LHCN-M2 (cell line): ENCODE data around the gene ESPNL. TPM values are rescaled to one million over a fixed set of nuclear protein-coding genes. Genes with fewer than 3 reads are reported as not detected.

Experiments used
- DNase-seq: peaks from one replicate; pipeline ENCODE4 v3.0.0-alpha.2; 2012; ENCODE audit warnings: low read depth
- total RNA-seq: library from RNA; depleted of rRNA; stranded (reverse); fragments of >200 nt; gene quantifications from 2 replicates; pipeline ENCODE4 v1.2.3, GENCODE V29; 2014

ESPNL gene
- total RNA-seq, 1 experiment from 2014 or later: 14.2 TPM

- DNase-seq: no peak
Measured at GRCh38 chr2:238075397-238075796, 24.7 kb upstream of the ESPNL start.

- DNase-seq: no peak
Measured at GRCh38 chr2:238077292-238077691, 22.8 kb upstream of the ESPNL start.

- DNase-seq: no peak
Measured at GRCh38 chr2:238079874-238080327, 20.2 kb upstream of the ESPNL start.

GRCh38 chr2:238080518-238080917 lies 19.6 kb upstream of the ESPNL start:
- no peak for DNase-seq

- no peak for DNase-seq
Measured at GRCh38 chr2:238081150-238081549, 19.0 kb upstream of the ESPNL start.

GRCh38 chr2:238081561-238081960 lies 18.6 kb upstream of the ESPNL start:
- no peak for DNase-seq

- no peak for DNase-seq
Measured at GRCh38 chr2:238082151-238082550, 18.0 kb upstream of the ESPNL start.

GRCh38 chr2:238082827-238083226 lies 17.3 kb upstream of the ESPNL start:
- DNase-seq: no peak

GRCh38 chr2:238083919-238084318 lies 16.2 kb upstream of the ESPNL start:
- no peak for DNase-seq

- DNase-seq: no peak
Measured at GRCh38 chr2:238084761-238085160, 15.4 kb upstream of the ESPNL start.

- no peak for DNase-seq
Measured at GRCh38 chr2:238085899-238086298, 14.2 kb upstream of the ESPNL start.

- DNase-seq: no peak
Measured at GRCh38 chr2:238087211-238087610, 12.9 kb upstream of the ESPNL start.

GRCh38 chr2:238090887-238091286 lies 9.3 kb upstream of the ESPNL start:
- DNase-seq: no peak

GRCh38 chr2:238091436-238092060 lies 8.6 kb upstream of the ESPNL start:
- no peak for DNase-seq

GRCh38 chr2:238092486-238093035 lies 7.6 kb upstream of the ESPNL start:
- DNase-seq: no peak

GRCh38 chr2:238093181-238094140 lies 6.7 kb upstream of the ESPNL start:
- no peak for DNase-seq

- no peak for DNase-seq
Measured at GRCh38 chr2:238094438-238095022, 5.6 kb upstream of the ESPNL start.

GRCh38 chr2:238095143-238095542 lies 5.0 kb upstream of the ESPNL start:
- DNase-seq: no peak

GRCh38 chr2:238096311-238097011 lies 3.7 kb upstream of the ESPNL start:
- no peak for DNase-seq

GRCh38 chr2:238097201-238097987 lies 2.7 kb upstream of the ESPNL start:
- no peak for DNase-seq
